ENCODE measurements around the gene OXLD1. TPM values are rescaled to one million over a fixed set of nuclear protein-coding genes. Genes with fewer than 3 reads are reported as not detected.

The OXLD1 gene
- total RNA-seq (10 to 100 TPM; 50.8 to 55.7 TPM), polyA plus RNA-seq (78.9 TPM)

GRCh38 chr17:81666342-81667191 is at the start of gene OXLD1, which contains the start of gene CCDC137:
OXLD1 (minus strand) TSS chr17:81666605; CDS start chr17:81666577, 28 bp downstream.
CCDC137 (plus strand) TSS chr17:81666737; CDS start chr17:81666767, 30 bp downstream.
- Histone ChIP-seq H3K4me1 (ENCODE audit: insufficient read depth, low read length) (peaks cover 54% of the 10 kb centered on the region), H3K27ac (ENCODE audit: low read depth, low read length) (peak within 1 kb of the TSS; percentile 81), H3K4me3 (ENCODE audit: low read length) (peak within 1 kb of the TSS; percentile 76), H3K27me3 (ENCODE audit: insufficient read depth, low read length, poor library complexity, severe bottlenecking) (no peaks in the 10 kb centered on the region), H3K36me3 (ENCODE audit: insufficient read depth, low read length) (peaks cover 16% of the 10 kb centered on the region), H3K9me3 (ENCODE audit: low read length) (no peaks in the 10 kb centered on the region)
- peak within 1 kb of the TSS; percentile 93 to 99 (median 94) for H3K4me3 Mint-ChIP-seq
- peaks cover 27 to 49% (median 41%) of the 10 kb centered on the region in 3 donors for H3K4me1 Mint-ChIP-seq
- ChIA-PET POLR2A (interaction anchor here (0.7 to 1.0 kb wide), 3 partner anchors 11 to 878 kb away, joined by 3 to 9 read pairs (median 4); partner anchors contain the start of genes ARL16 and HGS), CTCF (interaction anchor here (1.2 kb wide), 1 partner anchor 18 kb away, joined by 3 read pairs; no protein-coding TSS in a partner anchor)
- H3K27ac Mint-ChIP-seq, result peak within 1 kb of the TSS; percentile 86 to 98 (median 96)
- peak; percentile 89 to 94 (median 90) for DNase-seq
- peaks cover 0 to 44% (median 6%) of the 10 kb centered on the region in 3 donors for H3K36me3 Mint-ChIP-seq
- no peaks in the 10 kb centered on the region for H3K27me3 Mint-ChIP-seq
- H3K9me3 Mint-ChIP-seq, result no peaks in the 10 kb centered on the region

GRCh38 chr17:81715107-81715871 is 48.9 kb upstream of the OXLD1 start:
- Histone ChIP-seq H3K36me3 (ENCODE audit: insufficient read depth, low read length) (no peaks in the 10 kb centered on the region), H3K9me3 (ENCODE audit: low read length) (no peaks in the 10 kb centered on the region), H3K4me3 (ENCODE audit: low read length) (no peak overlapping the region), H3K27ac (ENCODE audit: low read depth, low read length) (no peak overlapping the region), H3K4me1 (ENCODE audit: insufficient read depth, low read length) (peaks cover 24% of the 10 kb centered on the region), H3K27me3 (ENCODE audit: insufficient read depth, low read length, poor library complexity, severe bottlenecking) (no peaks in the 10 kb centered on the region)
- ChIA-PET POLR2A (no interaction called here), CTCF (no interaction called here)
- peaks cover 0 to 1% (median 0%) of the 10 kb centered on the region in 5 donors for H3K9me3 Mint-ChIP-seq
- no peak overlapping the region for H3K4me3 Mint-ChIP-seq
- no peak overlapping the region for H3K27ac Mint-ChIP-seq
- no peaks in the 10 kb centered on the region for H3K27me3 Mint-ChIP-seq
- peaks cover 8 to 22% (median 12%) of the 10 kb centered on the region in 3 donors for H3K4me1 Mint-ChIP-seq
- no peaks in the 10 kb centered on the region for H3K36me3 Mint-ChIP-seq
- no peak for DNase-seq

- peaks cover 27% of the 10 kb centered on the region for H3K4me1 ChIP-seq (ENCODE audit: insufficient read depth, low read length)
- Mint-ChIP-seq H3K9me3 (peaks cover 0 to 1% (median 0%) of the 10 kb centered on the region in 5 donors), H3K27me3 (no peaks in the 10 kb centered on the region), H3K4me1 (peaks cover 8 to 25% (median 16%) of the 10 kb centered on the region in 3 donors), H3K36me3 (no peaks in the 10 kb centered on the region), H3K27ac (peak overlapping the region in 1 of 8 donors; percentile 82), H3K4me3 (peak overlapping the region in 2 of 7 donors; percentile 11 to 80)
- no peaks in the 10 kb centered on the region for H3K9me3 ChIP-seq (ENCODE audit: low read length)
- POLR2A ChIA-PET, result no interaction called here
- no peaks in the 10 kb centered on the region for H3K36me3 ChIP-seq (ENCODE audit: insufficient read depth, low read length)
- H3K27ac ChIP-seq (ENCODE audit: low read depth, low read length), result no peak overlapping the region
- CTCF ChIA-PET, result no interaction called here
- DNase-seq, result no peak
- H3K4me3 ChIP-seq (ENCODE audit: low read length), result no peak overlapping the region
- H3K27me3 ChIP-seq (ENCODE audit: insufficient read depth, low read length, poor library complexity, severe bottlenecking), result no peaks in the 10 kb centered on the region
Observed at GRCh38 chr17:81714412-81715106, 48.2 kb upstream of the OXLD1 start.

- peaks cover 8 to 25% (median 16%) of the 10 kb centered on the region in 3 donors for H3K4me1 Mint-ChIP-seq
- no peak overlapping the region for H3K27ac Mint-ChIP-seq
- peaks cover 0 to 1% (median 0%) of the 10 kb centered on the region in 5 donors for H3K9me3 Mint-ChIP-seq
- ChIA-PET POLR2A (interaction anchor here (0.9 to 1.5 kb wide), 2 partner anchors 11 to 30 kb away, joined by 5 to 6 read pairs; partner anchors contain the start of genes ARL16, HGS and MRPL12), CTCF (no interaction called here)
- H3K4me3 Mint-ChIP-seq, result peak overlapping the region in 5 of 7 donors; percentile 8 to 88 (median 80)
- Histone ChIP-seq H3K27me3 (ENCODE audit: insufficient read depth, low read length, poor library complexity, severe bottlenecking) (no peaks in the 10 kb centered on the region), H3K36me3 (ENCODE audit: insufficient read depth, low read length) (no peaks in the 10 kb centered on the region), H3K4me1 (ENCODE audit: insufficient read depth, low read length) (peaks cover 27% of the 10 kb centered on the region), H3K9me3 (ENCODE audit: low read length) (no peaks in the 10 kb centered on the region), H3K4me3 (ENCODE audit: low read length) (no peak overlapping the region), H3K27ac (ENCODE audit: low read depth, low read length) (peak overlapping the region; percentile 27)
- H3K36me3 Mint-ChIP-seq, result peaks cover 0 to 2% (median 0%) of the 10 kb centered on the region in 3 donors
- DNase-seq, result peak in 1 of 5 donors; percentile 47
- no peaks in the 10 kb centered on the region for H3K27me3 Mint-ChIP-seq
Observed at GRCh38 chr17:81713556-81714411, 47.4 kb upstream of the OXLD1 start.

- H3K9me3 Mint-ChIP-seq, result peaks cover 0 to 1% (median 0%) of the 10 kb centered on the region in 5 donors
- Histone ChIP-seq H3K27me3 (ENCODE audit: insufficient read depth, low read length, poor library complexity, severe bottlenecking) (no peaks in the 10 kb centered on the region), H3K36me3 (ENCODE audit: insufficient read depth, low read length) (no peaks in the 10 kb centered on the region), H3K9me3 (ENCODE audit: low read length) (no peaks in the 10 kb centered on the region), H3K4me1 (ENCODE audit: insufficient read depth, low read length) (peaks cover 27% of the 10 kb centered on the region), H3K4me3 (ENCODE audit: low read length) (no peak overlapping the region), H3K27ac (ENCODE audit: low read depth, low read length) (peak overlapping the region; percentile 27)
- DNase-seq, result peak in 1 of 5 donors; percentile 46
- ChIA-PET CTCF (no interaction called here), POLR2A (interaction anchor here (0.9 to 1.5 kb wide), 2 partner anchors 10 to 29 kb away, joined by 5 to 6 read pairs; partner anchors contain the start of genes ARL16, HGS and MRPL12)
- no peaks in the 10 kb centered on the region for H3K27me3 Mint-ChIP-seq
- H3K4me1 Mint-ChIP-seq, result peaks cover 8 to 25% (median 16%) of the 10 kb centered on the region in 3 donors
- peak overlapping the region in 5 of 8 donors; percentile 42 to 85 (median 54) for H3K27ac Mint-ChIP-seq
- H3K36me3 Mint-ChIP-seq, result peaks cover 0 to 2% (median 0%) of the 10 kb centered on the region in 3 donors
- H3K4me3 Mint-ChIP-seq, result peak overlapping the region; percentile 77 to 92 (median 82)
Observed at GRCh38 chr17:81713004-81713555, 46.7 kb upstream of the OXLD1 start.

- peaks cover 0 to 4% (median 0%) of the 10 kb centered on the region in 3 donors for H3K36me3 Mint-ChIP-seq
- DNase-seq, result no peak
- peaks cover 0 to 1% (median 0%) of the 10 kb centered on the region in 5 donors for H3K9me3 Mint-ChIP-seq
- H3K4me3 Mint-ChIP-seq, result peak overlapping the region; percentile 77 to 92 (median 82)
- no peaks in the 10 kb centered on the region for H3K36me3 ChIP-seq (ENCODE audit: insufficient read depth, low read length)
- peak overlapping the region; percentile 27 for H3K27ac ChIP-seq (ENCODE audit: low read depth, low read length)
- POLR2A ChIA-PET, result interaction anchor here (0.9 to 1.5 kb wide), 2 partner anchors 10 to 29 kb away, joined by 5 to 6 read pairs; partner anchors contain the start of genes ARL16, HGS and MRPL12
- CTCF ChIA-PET, result no interaction called here
- no peaks in the 10 kb centered on the region for H3K27me3 ChIP-seq (ENCODE audit: insufficient read depth, low read length, poor library complexity, severe bottlenecking)
- peak overlapping the region in 4 of 8 donors; percentile 42 to 85 (median 52) for H3K27ac Mint-ChIP-seq
- peaks cover 27% of the 10 kb centered on the region for H3K4me1 ChIP-seq (ENCODE audit: insufficient read depth, low read length)
- no peaks in the 10 kb centered on the region for H3K9me3 ChIP-seq (ENCODE audit: low read length)
- peaks cover 8 to 25% (median 16%) of the 10 kb centered on the region in 3 donors for H3K4me1 Mint-ChIP-seq
- no peak overlapping the region for H3K4me3 ChIP-seq (ENCODE audit: low read length)
- no peaks in the 10 kb centered on the region for H3K27me3 Mint-ChIP-seq
Observed at GRCh38 chr17:81712468-81713003, 46.1 kb upstream of the OXLD1 start.
